Right hindlimb (tissue), 1 donor: ENCODE data around the gene KCNK18.

Experiments
- DNase-seq: peaks from one replicate; pipeline ENCODE4 v3.0.0-alpha.2; 2018

The KCNK18 gene

GRCh38 chr10:117197189-117197588 lies at the start of gene KCNK18:
Gene KCNK18 (plus strand): TSS chr10:117197489. CDS start chr10:117197489, 0 bp downstream.
- no peak for DNase-seq

- no peak for DNase-seq
Observed at GRCh38 chr10:117148284-117148683, 49.0 kb upstream of the KCNK18 start.

GRCh38 chr10:117152668-117153067 lies 44.6 kb upstream of the KCNK18 start:
- DNase-seq = no peak

GRCh38 chr10:117158297-117158696 lies 39.0 kb upstream of the KCNK18 start:
- DNase-seq = no peak

GRCh38 chr10:117159390-117159789 lies 37.9 kb upstream of the KCNK18 start:
- DNase-seq = no peak

GRCh38 chr10:117160567-117160966 lies 36.7 kb upstream of the KCNK18 start:
- no peak for DNase-seq

- no peak for DNase-seq
Observed at GRCh38 chr10:117161386-117162033, 35.8 kb upstream of the KCNK18 start.

- DNase-seq = no peak
Observed at GRCh38 chr10:117162093-117163060, 34.9 kb upstream of the KCNK18 start.

- no peak for DNase-seq
Observed at GRCh38 chr10:117163061-117163953, 34.0 kb upstream of the KCNK18 start.

GRCh38 chr10:117163954-117164548 lies 33.2 kb upstream of the KCNK18 start:
- DNase-seq = no peak

GRCh38 chr10:117164592-117165537 lies 32.4 kb upstream of the KCNK18 start:
- peak; percentile 27 for DNase-seq

- peak; percentile 46 for DNase-seq
Observed at GRCh38 chr10:117165538-117166417, 31.5 kb upstream of the KCNK18 start.

- DNase-seq = no peak
Observed at GRCh38 chr10:117166418-117167345, 30.6 kb upstream of the KCNK18 start.

GRCh38 chr10:117167346-117167788 lies 29.9 kb upstream of the KCNK18 start:
- no peak for DNase-seq

- DNase-seq = peak; percentile 52
Observed at GRCh38 chr10:117167789-117168674, 29.3 kb upstream of the KCNK18 start.

- DNase-seq = no peak
Observed at GRCh38 chr10:117168729-117169128, 28.6 kb upstream of the KCNK18 start.

GRCh38 chr10:117169480-117169879 lies 27.8 kb upstream of the KCNK18 start:
- no peak for DNase-seq

- DNase-seq = no peak
Observed at GRCh38 chr10:117170244-117170643, 27.0 kb upstream of the KCNK18 start.
